ENCODE measurements around the gene CD200R1.

- no peak for TF ChIP-seq POLR2A (IDR thresholded peaks at IDR 0.05)
- no peak for TF ChIP-seq CTCF (IDR thresholded peaks at IDR 0.05)
Measured at GRCh38 chr3:112963683-112964082, 11.2 kb downstream of the CD200R1 start.
